Liver (tissue), 9 donors: Measurements from ENCODE around the gene HDGFL3. TPM values are rescaled to one million over a fixed set of nuclear protein-coding genes. Genes with fewer than 3 reads are reported as not detected.

ENCODE experiments used
- DNase-seq: peaks from one replicate; pipeline ENCODE4 v3.0.0-alpha.2; 2017; ENCODE audit warnings: low spot score
- H3K27ac ChIP-seq, 2 donors: one replicate each; pipeline ENCODE4 v1.7.0; 2013; ENCODE audit warnings: inconsistent platforms in 2 of 2, low read length in 2 of 2, control low read depth in 1 of 2, low read depth in 1 of 2, mild to moderate bottlenecking in 1 of 2
- H3K27me3 ChIP-seq, 4 donors: one replicate each; pipeline versions ENCODE4 v1.6.1 to v1.7.0; 2013; ENCODE audit warnings: low read length in 3 of 4, inconsistent platforms in 1 of 4, mild to moderate bottlenecking in 1 of 4, moderate library complexity in 1 of 4; ENCODE audit not compliant: control insufficient read depth in 4 of 4, insufficient read depth in 4 of 4
- H3K36me3 ChIP-seq, 4 donors: one replicate each; pipeline versions ENCODE4 v1.6.1 to v1.7.0; 2013; ENCODE audit warnings: low read length in 3 of 4, mild to moderate bottlenecking in 3 of 4, low read depth in 1 of 4, moderate library complexity in 1 of 4; ENCODE audit not compliant: control insufficient read depth in 4 of 4, insufficient read depth in 3 of 4
- H3K4me1 ChIP-seq, 4 donors: one replicate each; pipeline versions ENCODE4 v1.6.1 to v1.7.0; 2013; ENCODE audit warnings: low read length in 3 of 4, mild to moderate bottlenecking in 3 of 4, moderate library complexity in 1 of 4; ENCODE audit not compliant: control insufficient read depth in 4 of 4, insufficient read depth in 4 of 4
- H3K4me3 ChIP-seq, 3 donors: one replicate each; pipeline versions ENCODE4 v1.6.1 to v1.7.0; 2013; ENCODE audit warnings: low read length in 3 of 3, control low read depth in 1 of 3, low read depth in 1 of 3, mild to moderate bottlenecking in 1 of 3
- H3K9ac ChIP-seq, 2 donors: one replicate each; pipeline ENCODE4 v1.7.0; 2013; ENCODE audit warnings: low read length in 2 of 2, mild to moderate bottlenecking in 2 of 2, moderate library complexity in 2 of 2, control low read depth in 1 of 2, low read depth in 1 of 2
- H3K9me3 ChIP-seq, 4 donors: one replicate each; pipeline versions ENCODE4 v1.6.1 to v1.7.0; 2013; ENCODE audit warnings: low read length in 3 of 4; ENCODE audit not compliant: control insufficient read depth in 4 of 4
- CTCF ChIP-seq: fragments of 150-350 bp; IDR thresholded peaks from 2 replicates; pipeline ENCODE4 v1.5.1; 2017; ENCODE audit warnings: improper control_type of control experiment, low read depth, low read length; ENCODE audit not compliant: missing input control
- EGR1 ChIP-seq, 2 donors: IDR thresholded peaks; 2 replicates each; pipeline ENCODE4 v1.6.1; 2016 to 2018; ENCODE audit warnings: antibody characterized with exemption in 2 of 2, low read depth in 2 of 2
- FOXA1 ChIP-seq: IDR thresholded peaks from 2 replicates; pipeline ENCODE4 v1.6.1; 2016; ENCODE audit warnings: antibody characterized with exemption
- FOXA2 ChIP-seq: IDR thresholded peaks from 2 replicates; pipeline ENCODE4 v1.6.1; 2016; ENCODE audit warnings: antibody characterized with exemption
- GABPA ChIP-seq, 2 donors: IDR thresholded peaks in 1 of 2; conservative IDR thresholded peaks in 1 of 2; 2 replicates each; pipeline ENCODE4 v1.6.1; 2016; ENCODE audit warnings: antibody characterized with exemption in 2 of 2, mild to moderate bottlenecking in 1 of 2, moderate library complexity in 1 of 2
- HNF4A ChIP-seq, 2 donors: conservative IDR thresholded peaks; 2 replicates each; pipeline ENCODE4 v1.6.1; 2016; ENCODE audit warnings: antibody characterized with exemption in 2 of 2, mild to moderate bottlenecking in 2 of 2
- HNF4G ChIP-seq: IDR thresholded peaks from 2 replicates; pipeline ENCODE4 v1.6.1; 2016; ENCODE audit warnings: antibody characterized with exemption
- JUND ChIP-seq, 2 donors: IDR thresholded peaks; 2 replicates each; pipeline ENCODE4 v1.6.1; 2016; ENCODE audit warnings: antibody characterized with exemption in 2 of 2
- MAX ChIP-seq: IDR thresholded peaks from 2 replicates; pipeline ENCODE4 v1.6.1; 2016; ENCODE audit warnings: antibody characterized with exemption
- NR2F2 ChIP-seq: IDR thresholded peaks from 2 replicates; pipeline ENCODE4 v1.6.1; 2016; ENCODE audit warnings: antibody characterized with exemption
- RAD21 ChIP-seq, 2 donors: IDR thresholded peaks; 2 replicates each; pipeline ENCODE4 v1.6.1; 2016; ENCODE audit warnings: antibody characterized with exemption in 2 of 2, mild to moderate bottlenecking in 2 of 2
- REST ChIP-seq: IDR thresholded peaks from 2 replicates; pipeline ENCODE4 v1.6.1; 2016; ENCODE audit warnings: antibody characterized with exemption, mild to moderate bottlenecking
- RXRA ChIP-seq, 2 donors: IDR thresholded peaks; 2 replicates each; pipeline ENCODE4 v1.6.1; 2017 to 2018; ENCODE audit warnings: antibody characterized with exemption in 2 of 2, mild to moderate bottlenecking in 1 of 2
- SP1 ChIP-seq: IDR thresholded peaks from 2 replicates; pipeline ENCODE4 v1.6.1; 2018; ENCODE audit warnings: antibody characterized with exemption, mild to moderate bottlenecking
- TAF1 ChIP-seq: conservative IDR thresholded peaks from 2 replicates; pipeline ENCODE4 v1.6.1; 2016; ENCODE audit warnings: antibody characterized with exemption, mild to moderate bottlenecking
- YY1 ChIP-seq: IDR thresholded peaks from 2 replicates; pipeline ENCODE4 v1.6.1; 2016; ENCODE audit warnings: antibody characterized with exemption, mild to moderate bottlenecking
- WGBS: extraction: QIAGEN DNeasy Blood & Tissue Kit; methylation state at CpG from one replicate; pipeline ENCODE4 v1.1.7; 2013; 5-methylcytosine and 5-hydroxymethylcytosine counted together
- polyA plus RNA-seq, 2 donors: library from polyadenylated mRNA; stranded (reverse) in 1 of 2; unstranded in 1 of 2; fragments of 200-250 nt in 1 of 2; fragments of >200 nt in 1 of 2; fragmentation: Nextera tagmentation in 1 of 2; extraction: Ambion mirVana in 1 of 2; gene quantifications; one replicate each; pipeline versions ENCODE4 v1.2.1 to v1.2.3, GENCODE V29; 2013 to 2015
- total RNA-seq, 2 donors: library from RNA; depleted of rRNA; stranded (reverse); fragments of >200 nt; gene quantifications; one replicate each; pipeline ENCODE4 v1.2.3, GENCODE V29; 2014
- TF ChIP-seq, protein P1 (sequence below): IDR thresholded peaks from 2 replicates; pipeline ENCODE4 v1.6.1; 2016; ENCODE audit warnings: antibody characterized with exemption
- TF ChIP-seq, protein P2 (sequence below): IDR thresholded peaks from 2 replicates; pipeline ENCODE4 v1.6.1; 2016; ENCODE audit warnings: antibody characterized with exemption
- donor health status: healthy.
- donor health status: healthy.
- donor health status: healthy.
- donor health status: healthy.
- donor health status: healthy.

Gene HDGFL3
- total and polyA plus RNA-seq, 4 donors = 0.44 to 3.5 (median 1.0) TPM

GRCh38 chr15:83200589-83200988, 7.0 kb downstream of the HDGFL3 start:
- no peaks in the 10 kb centered on the region for H3K9me3 ChIP-seq
- no peaks in the 10 kb centered on the region for H3K36me3 ChIP-seq
- no peak for DNase-seq
- H3K9ac ChIP-seq = no peak overlapping the region
- H3K4me3 ChIP-seq = no peak overlapping the region
- TF ChIP-seq TAF1 = no peak
- TF ChIP-seq JUND (IDR thresholded peaks at IDR 0.05) = no peak
- TF ChIP-seq MAX = no peak
- TF ChIP-seq, protein P1, sequence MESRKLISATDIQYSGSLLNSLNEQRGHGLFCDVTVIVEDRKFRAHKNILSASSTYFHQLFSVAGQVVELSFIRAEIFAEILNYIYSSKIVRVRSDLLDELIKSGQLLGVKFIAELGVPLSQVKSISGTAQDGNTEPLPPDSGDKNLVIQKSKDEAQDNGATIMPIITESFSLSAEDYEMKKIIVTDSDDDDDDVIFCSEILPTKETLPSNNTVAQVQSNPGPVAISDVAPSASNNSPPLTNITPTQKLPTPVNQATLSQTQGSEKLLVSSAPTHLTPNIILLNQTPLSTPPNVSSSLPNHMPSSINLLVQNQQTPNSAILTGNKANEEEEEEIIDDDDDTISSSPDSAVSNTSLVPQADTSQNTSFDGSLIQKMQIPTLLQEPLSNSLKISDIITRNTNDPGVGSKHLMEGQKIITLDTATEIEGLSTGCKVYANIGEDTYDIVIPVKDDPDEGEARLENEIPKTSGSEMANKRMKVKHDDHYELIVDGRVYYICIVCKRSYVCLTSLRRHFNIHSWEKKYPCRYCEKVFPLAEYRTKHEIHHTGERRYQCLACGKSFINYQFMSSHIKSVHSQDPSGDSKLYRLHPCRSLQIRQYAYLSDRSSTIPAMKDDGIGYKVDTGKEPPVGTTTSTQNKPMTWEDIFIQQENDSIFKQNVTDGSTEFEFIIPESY = no peak
- no peak for TF ChIP-seq NR2F2
- no peak for TF ChIP-seq HNF4A (conservative IDR thresholded peaks at IDR 0.05)
- no peak for TF ChIP-seq SP1
- TF ChIP-seq RAD21 (IDR thresholded peaks at IDR 0.05) = no peak
- no peak for TF ChIP-seq YY1
- TF ChIP-seq GABPA (IDR thresholded peaks at IDR 0.05 in 1 of 2, conservative IDR thresholded peaks at IDR 0.05 in 1 of 2) = no peak
- no peaks in the 10 kb centered on the region for H3K4me1 ChIP-seq
- peaks cover 0 to 3% (median 1%) of the 10 kb centered on the region in 4 donors for H3K27me3 ChIP-seq
- H3K27ac ChIP-seq = no peak overlapping the region

DNA sequence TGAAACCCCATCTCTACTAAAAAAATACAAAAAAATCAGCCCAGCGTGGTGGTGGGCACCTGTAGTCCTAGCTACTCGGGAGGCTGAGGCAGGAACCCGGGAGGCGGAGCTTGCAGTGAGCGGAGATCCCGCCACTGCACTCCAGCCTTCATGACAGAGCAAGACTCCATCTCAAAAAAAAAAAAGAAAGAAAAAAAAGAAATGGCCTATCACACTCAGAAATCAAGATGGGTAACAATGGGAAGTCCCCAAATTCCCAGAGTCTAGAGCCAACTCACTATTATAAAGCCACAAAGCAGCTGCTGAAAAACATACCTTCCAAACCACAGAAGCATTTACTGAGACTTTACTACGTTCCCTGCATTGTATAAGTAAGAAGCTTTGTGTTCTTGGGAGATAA, 7.5 kb downstream of the HDGFL3 start:
- Histone ChIP-seq H3K4me1 (no peaks in the 10 kb centered on the region), H3K36me3 (no peaks in the 10 kb centered on the region), H3K4me3 (no peak overlapping the region), H3K27me3 (peaks cover 0 to 3% (median 1%) of the 10 kb centered on the region in 4 donors), H3K9ac (no peak overlapping the region), H3K27ac (no peak overlapping the region), H3K9me3 (no peaks in the 10 kb centered on the region)
- TF ChIP-seq, protein P1 = no peak
- TF ChIP-seq, protein P2, sequence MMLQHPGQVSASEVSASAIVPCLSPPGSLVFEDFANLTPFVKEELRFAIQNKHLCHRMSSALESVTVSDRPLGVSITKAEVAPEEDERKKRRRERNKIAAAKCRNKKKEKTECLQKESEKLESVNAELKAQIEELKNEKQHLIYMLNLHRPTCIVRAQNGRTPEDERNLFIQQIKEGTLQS = no peak
- TF ChIP-seq CTCF (no peak), SP1 (no peak), YY1 (no peak), RXRA (IDR thresholded peaks at IDR 0.05) (no peak), FOXA1 (no peak), RAD21 (IDR thresholded peaks at IDR 0.05) (no peak), FOXA2 (no peak), HNF4G (no peak), GABPA (IDR thresholded peaks at IDR 0.05 in 1 of 2, conservative IDR thresholded peaks at IDR 0.05 in 1 of 2) (no peak), EGR1 (IDR thresholded peaks at IDR 0.05; ENCODE audit: low read depth in 2 of 2) (no peak), NR2F2 (no peak), JUND (IDR thresholded peaks at IDR 0.05) (no peak), REST (no peak), HNF4A (conservative IDR thresholded peaks at IDR 0.05) (no peak), TAF1 (no peak), MAX (no peak)
- WGBS = 89% methylated on average over 7 of the region's 7 CpGs
- DNase-seq = no peak
